CD4-positive, alpha-beta T cell treated with Interleukin-10 for 1 hour (primary cell): Measurements from ENCODE around the gene HMCN2.
A peak's percentile ranks its signal among the peaks of the same experiment; 100 is the strongest.
"Not testable (repeated sequence)": the region's sequence is repeated elsewhere in the genome, so short reads cannot be mapped to it uniquely, and the experiment has no call there.

ENCODE experiments used
- DNase-seq: peaks from one replicate; pipeline ENCODE4 v3.0.0-alpha.2; 2020

HMCN2 gene

GRCh38 chr9:130421154-130421801 is 155.7 kb downstream of the HMCN2 start:
- DNase-seq = no peak

GRCh38 chr9:130421802-130422276 is 156.3 kb downstream of the HMCN2 start:
- DNase-seq = no peak

GRCh38 chr9:130422546-130422945 is 157.0 kb downstream of the HMCN2 start:
- no peak for DNase-seq

- DNase-seq = no peak
These were observed 157.7 kb downstream of the HMCN2 start for GRCh38 chr9:130423272-130423671.

- DNase-seq = no peak
These were observed 159.3 kb downstream of the HMCN2 start for GRCh38 chr9:130424595-130425454.

- no peak for DNase-seq
These were observed 160.3 kb downstream of the HMCN2 start for GRCh38 chr9:130425741-130426466.

GRCh38 chr9:130426467-130426773 is 160.9 kb downstream of the HMCN2 start:
- DNase-seq = no peak

- no peak for DNase-seq
These were observed 161.3 kb downstream of the HMCN2 start for GRCh38 chr9:130426883-130427282.

GRCh38 chr9:130427326-130427725 is 161.8 kb downstream of the HMCN2 start:
- DNase-seq = no peak

GRCh38 chr9:130428086-130428665 is 162.6 kb downstream of the HMCN2 start:
- no peak for DNase-seq

- DNase-seq = no peak
These were observed 163.8 kb downstream of the HMCN2 start for GRCh38 chr9:130429381-130429780.

- DNase-seq = no peak
These were observed 164.3 kb downstream of the HMCN2 start for GRCh38 chr9:130429831-130430230.

GRCh38 chr9:130430232-130430631 is 164.7 kb downstream of the HMCN2 start:
- no peak for DNase-seq

GRCh38 chr9:130430734-130431535 is 165.4 kb downstream of the HMCN2 start:
- DNase-seq = no peak

GRCh38 chr9:130431536-130432303 is 166.2 kb downstream of the HMCN2 start:
- no peak for DNase-seq

GRCh38 chr9:130432362-130432761 is 166.8 kb downstream of the HMCN2 start:
- no peak for DNase-seq

- DNase-seq = no peak
These were observed 167.2 kb downstream of the HMCN2 start for GRCh38 chr9:130432796-130433167.

- DNase-seq = peak; percentile 19
These were observed 167.8 kb downstream of the HMCN2 start for GRCh38 chr9:130433168-130433946.

- no peak for DNase-seq
These were observed 168.3 kb downstream of the HMCN2 start for GRCh38 chr9:130433947-130434262.

GRCh38 chr9:130434656-130435055 is 169.1 kb downstream of the HMCN2 start:
- not testable (repeated sequence) for DNase-seq
